ENCODE measurements around the gene GOLGA6L2.

DNA sequence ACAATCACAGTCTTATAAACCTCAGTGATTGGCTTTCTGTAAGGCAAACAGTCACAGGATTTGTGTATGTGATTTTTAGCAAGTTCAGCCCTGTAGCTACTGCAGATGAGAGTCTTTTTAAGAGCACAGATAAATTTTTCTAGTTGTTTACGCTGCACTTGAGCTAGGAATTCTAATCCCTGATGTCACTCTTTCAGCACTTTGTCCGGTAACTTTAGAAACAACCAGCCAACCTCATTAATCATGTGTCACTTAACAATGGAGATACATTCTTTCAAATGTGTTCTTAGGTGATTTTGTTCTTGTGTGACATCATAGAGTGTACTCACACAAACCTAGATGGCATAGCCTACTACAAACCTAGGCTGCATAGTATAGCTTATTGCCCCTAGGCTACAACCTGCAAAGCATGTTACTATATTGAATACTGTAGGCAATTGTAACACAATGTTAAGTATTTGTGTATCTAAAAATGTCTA lies 36.8 kb upstream of the GOLGA6L2 start:
- TF ChIP-seq, protein P1, sequence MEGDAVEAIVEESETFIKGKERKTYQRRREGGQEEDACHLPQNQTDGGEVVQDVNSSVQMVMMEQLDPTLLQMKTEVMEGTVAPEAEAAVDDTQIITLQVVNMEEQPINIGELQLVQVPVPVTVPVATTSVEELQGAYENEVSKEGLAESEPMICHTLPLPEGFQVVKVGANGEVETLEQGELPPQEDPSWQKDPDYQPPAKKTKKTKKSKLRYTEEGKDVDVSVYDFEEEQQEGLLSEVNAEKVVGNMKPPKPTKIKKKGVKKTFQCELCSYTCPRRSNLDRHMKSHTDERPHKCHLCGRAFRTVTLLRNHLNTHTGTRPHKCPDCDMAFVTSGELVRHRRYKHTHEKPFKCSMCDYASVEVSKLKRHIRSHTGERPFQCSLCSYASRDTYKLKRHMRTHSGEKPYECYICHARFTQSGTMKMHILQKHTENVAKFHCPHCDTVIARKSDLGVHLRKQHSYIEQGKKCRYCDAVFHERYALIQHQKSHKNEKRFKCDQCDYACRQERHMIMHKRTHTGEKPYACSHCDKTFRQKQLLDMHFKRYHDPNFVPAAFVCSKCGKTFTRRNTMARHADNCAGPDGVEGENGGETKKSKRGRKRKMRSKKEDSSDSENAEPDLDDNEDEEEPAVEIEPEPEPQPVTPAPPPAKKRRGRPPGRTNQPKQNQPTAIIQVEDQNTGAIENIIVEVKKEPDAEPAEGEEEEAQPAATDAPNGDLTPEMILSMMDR (IDR thresholded peaks at IDR 0.05) = no peak
- no peak for TF ChIP-seq POLR2A (IDR thresholded peaks at IDR 0.05)

Measured in esophagus squamous epithelium (tissue), 4 donors.